Measurements from ENCODE around the gene ITIH4.

- TF ChIP-seq, protein P1, sequence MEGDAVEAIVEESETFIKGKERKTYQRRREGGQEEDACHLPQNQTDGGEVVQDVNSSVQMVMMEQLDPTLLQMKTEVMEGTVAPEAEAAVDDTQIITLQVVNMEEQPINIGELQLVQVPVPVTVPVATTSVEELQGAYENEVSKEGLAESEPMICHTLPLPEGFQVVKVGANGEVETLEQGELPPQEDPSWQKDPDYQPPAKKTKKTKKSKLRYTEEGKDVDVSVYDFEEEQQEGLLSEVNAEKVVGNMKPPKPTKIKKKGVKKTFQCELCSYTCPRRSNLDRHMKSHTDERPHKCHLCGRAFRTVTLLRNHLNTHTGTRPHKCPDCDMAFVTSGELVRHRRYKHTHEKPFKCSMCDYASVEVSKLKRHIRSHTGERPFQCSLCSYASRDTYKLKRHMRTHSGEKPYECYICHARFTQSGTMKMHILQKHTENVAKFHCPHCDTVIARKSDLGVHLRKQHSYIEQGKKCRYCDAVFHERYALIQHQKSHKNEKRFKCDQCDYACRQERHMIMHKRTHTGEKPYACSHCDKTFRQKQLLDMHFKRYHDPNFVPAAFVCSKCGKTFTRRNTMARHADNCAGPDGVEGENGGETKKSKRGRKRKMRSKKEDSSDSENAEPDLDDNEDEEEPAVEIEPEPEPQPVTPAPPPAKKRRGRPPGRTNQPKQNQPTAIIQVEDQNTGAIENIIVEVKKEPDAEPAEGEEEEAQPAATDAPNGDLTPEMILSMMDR (IDR thresholded peaks at IDR 0.05): no peak
- TF ChIP-seq POLR2A (IDR thresholded peaks at IDR 0.05) (no peak), POLR2AphosphoS5 (IDR thresholded peaks at IDR 0.05) (no peak)
These were observed 6.5 kb upstream of the ITIH4 start for GRCh38 chr3:52836986-52837385.
